CD4-positive, alpha-beta T cell (primary cell): ENCODE measurements around the gene CYS1. TPM values are rescaled to one million over a fixed set of nuclear protein-coding genes. Genes with fewer than 3 reads are reported as not detected.

ENCODE experiments used
- ATAC-seq: fragments of 200-7000 bp; cut with Tn5 transposase; one replicate; pipeline ENCODE4 v1.10.0; 2022; ENCODE audit warnings: mild to moderate bottlenecking; ENCODE audit not compliant: poor library complexity
- CTCF ChIA-PET: fragments of 350-600 bp; sonication (Branson Sonifier 250); formaldehyde crosslinking; loops from one replicate; lab custom pipeline; 2021; ENCODE audit warnings: antibody characterized with exemption, inconsistent platforms; lab: Charles Lee
- POLR2A ChIA-PET: fragments of 350-600 bp; sonication (Branson Sonifier 250); formaldehyde crosslinking; loops from one replicate; lab custom pipeline; 2021; ENCODE audit warnings: antibody characterized with exemption, inconsistent platforms; lab: Charles Lee
- DNase-seq, 14 experiments: peaks; one replicate each; pipeline ENCODE4 v3.0.0-alpha.2; 2013 to 2020; ENCODE audit warnings: mixed read lengths in 2 of 14
- H3K27ac ChIP-seq, 2 donors: one replicate each; pipeline versions ENCODE4 v1.5.1 to v1.7.0; 2013; ENCODE audit warnings: low read length in 2 of 2, low read depth in 1 of 2, mild to moderate bottlenecking in 1 of 2
- H3K27me3 ChIP-seq, 2 experiments: 1 replicate in 1 of 2; 2 replicates in 1 of 2; pipeline versions ENCODE4 v1.6.1 to v1.7.0; 2013; ENCODE audit warnings: low read length in 2 of 2, control low read depth in 1 of 2, mild to moderate bottlenecking in 1 of 2, moderate library complexity in 1 of 2; ENCODE audit not compliant: insufficient read depth in 2 of 2, control insufficient read depth in 1 of 2
- H3K36me3 ChIP-seq: one replicate; pipeline ENCODE4 v1.6.1; 2013; ENCODE audit warnings: low read length, control low read depth; ENCODE audit not compliant: insufficient read depth
- H3K4me1 ChIP-seq: one replicate; pipeline ENCODE4 v1.6.1; 2013; ENCODE audit warnings: low read length, control low read depth; ENCODE audit not compliant: insufficient read depth
- H3K4me3 ChIP-seq: one replicate; pipeline ENCODE4 v1.5.1; 2013; ENCODE audit warnings: mild to moderate bottlenecking, low read length, moderate library complexity
- H3K9me3 ChIP-seq, 2 experiments: 1 replicate in 1 of 2; 2 replicates in 1 of 2; pipeline versions ENCODE4 v1.6.1 to v1.7.0; 2013; ENCODE audit warnings: low read length in 2 of 2, mild to moderate bottlenecking in 2 of 2, control low read depth in 1 of 2, moderate library complexity in 1 of 2; ENCODE audit not compliant: control insufficient read depth in 1 of 2, insufficient read depth in 1 of 2
- H3K27ac Mint-ChIP-seq: one replicate; pipeline ENCODE4 v1.8.0; 2020; ENCODE audit warnings: mixed read lengths
- H3K27me3 Mint-ChIP-seq: one replicate; pipeline ENCODE4 v1.8.0; 2021; ENCODE audit warnings: mixed read lengths
- H3K36me3 Mint-ChIP-seq: one replicate; pipeline ENCODE4 v1.8.0; 2021; ENCODE audit warnings: low read depth, mixed read lengths
- H3K4me1 Mint-ChIP-seq: one replicate; pipeline ENCODE4 v1.8.0; 2021; ENCODE audit warnings: low read depth, mixed read lengths
- H3K4me3 Mint-ChIP-seq: one replicate; pipeline ENCODE4 v1.8.0; 2020; ENCODE audit warnings: mild to moderate bottlenecking, mixed read lengths
- H3K9me3 Mint-ChIP-seq: one replicate; pipeline ENCODE4 v1.8.0; 2020; ENCODE audit warnings: mixed read lengths
- CTCF ChIP-seq: fragments of 200-600 bp; IDR thresholded peaks from one replicate; pipeline ENCODE4 v1.8.0; 2022; ENCODE audit warnings: antibody characterized with exemption, mild to moderate bottlenecking
- intact Hi-C, 2 experiments: fragments of 100-400 bp; cut with DNase I in 1 of 2; cut with micrococcal nuclease in 1 of 2; formaldehyde crosslinking; loops; one replicate each; pipeline versions ENCODE4 v1.15.1 to v1.9.0; 2023 to 2025; cut with DNase I, micrococcal nuclease
- total RNA-seq, 174 experiments: library from RNA in 2 of 174; stranded (reverse) in 2 of 174; gene quantifications; one replicate each; pipeline ENCODE4 v1.2.3 and lab custom pipeline; 2021 to 2026

The CYS1 gene
- total RNA-seq, 2 experiments from 2014 or later, result not detected

- Histone ChIP-seq H3K36me3 (peaks cover 10% of the 10 kb centered on the region), H3K9me3 (peaks cover 0 to 4% of the 10 kb centered on the region in 2 experiments), H3K4me1 (peaks cover 3% of the 10 kb centered on the region), H3K27me3 (no peaks in the 10 kb centered on the region), H3K27ac (no peak overlapping the region), H3K4me3 (no peak overlapping the region)
- DNase-seq, result no peak
- peaks cover 3% of the 10 kb centered on the region for H3K27me3 Mint-ChIP-seq
- H3K9me3 Mint-ChIP-seq, result no peaks in the 10 kb centered on the region
- H3K4me3 Mint-ChIP-seq, result no peak overlapping the region
- intact Hi-C loops, result no loop called here
- POLR2A ChIA-PET, result no interaction called here
- peaks cover 39% of the 10 kb centered on the region for H3K36me3 Mint-ChIP-seq
- no peak overlapping the region for H3K27ac Mint-ChIP-seq
- TF ChIP-seq CTCF, result no peak
- peaks cover 6% of the 10 kb centered on the region for H3K4me1 Mint-ChIP-seq
- no peak for ATAC-seq
- CTCF ChIA-PET, result interaction anchor here (1.4 kb wide), 1 partner anchor 18 kb away, joined by 3 read pairs; no protein-coding TSS in a partner anchor
Observed at GRCh38 chr2:10054424-10054823, 25.8 kb downstream of the CYS1 start.

- POLR2A ChIA-PET, result no interaction called here
- H3K4me1 Mint-ChIP-seq, result peaks cover 6% of the 10 kb centered on the region
- H3K9me3 Mint-ChIP-seq, result no peaks in the 10 kb centered on the region
- Histone ChIP-seq H3K36me3 (peaks cover 17% of the 10 kb centered on the region), H3K9me3 (peaks cover 0 to 4% of the 10 kb centered on the region in 2 experiments), H3K4me3 (no peak overlapping the region), H3K27me3 (no peaks in the 10 kb centered on the region), H3K27ac (no peak overlapping the region), H3K4me1 (peaks cover 6% of the 10 kb centered on the region)
- no peak overlapping the region for H3K4me3 Mint-ChIP-seq
- peaks cover 45% of the 10 kb centered on the region for H3K36me3 Mint-ChIP-seq
- peaks cover 3% of the 10 kb centered on the region for H3K27me3 Mint-ChIP-seq
- TF ChIP-seq CTCF, result no peak
- CTCF ChIA-PET, result interaction anchor here (2.2 to 2.3 kb wide), 2 partner anchors 19 to 69 kb away, joined by 9 read pairs; no protein-coding TSS in a partner anchor
- DNase-seq, result no peak
- ATAC-seq, result no peak
- intact Hi-C loops, result no loop called here
- no peak overlapping the region for H3K27ac Mint-ChIP-seq
Observed at GRCh38 chr2:10053351-10053750, 26.9 kb downstream of the CYS1 start.

GRCh38 chr2:10052216-10052615, 28.0 kb downstream of the CYS1 start:
- H3K27ac ChIP-seq, result no peak overlapping the region
- H3K27me3 Mint-ChIP-seq, result peaks cover 2% of the 10 kb centered on the region
- H3K4me1 Mint-ChIP-seq, result peaks cover 6% of the 10 kb centered on the region
- no peaks in the 10 kb centered on the region for H3K9me3 Mint-ChIP-seq
- intact Hi-C loops, result no loop called here
- no peak for TF ChIP-seq CTCF
- H3K36me3 Mint-ChIP-seq, result peaks cover 56% of the 10 kb centered on the region
- H3K27ac Mint-ChIP-seq, result no peak overlapping the region
- ATAC-seq (no peak), DNase-seq (no peak)
- ChIA-PET POLR2A (no interaction called here), CTCF (interaction anchor here (2.2 to 2.3 kb wide), 2 partner anchors 20 to 68 kb away, joined by 9 read pairs; no protein-coding TSS in a partner anchor)
- H3K4me1 ChIP-seq, result peaks cover 6% of the 10 kb centered on the region
- H3K4me3 Mint-ChIP-seq, result no peak overlapping the region
- no peaks in the 10 kb centered on the region for H3K9me3 ChIP-seq
- peaks cover 24% of the 10 kb centered on the region for H3K36me3 ChIP-seq
- no peak overlapping the region for H3K4me3 ChIP-seq
- H3K27me3 ChIP-seq, result no peaks in the 10 kb centered on the region
